ENCODE results near the gene MCTP1.

The MCTP1 gene

GRCh38 chr5:94796586-94796985 lies 488.3 kb downstream of the MCTP1 start:
- no peak for DNase-seq

GRCh38 chr5:94793816-94794198 lies 491.1 kb downstream of the MCTP1 start:
- no peak for DNase-seq

- DNase-seq: peak; percentile 62
These were observed 491.6 kb downstream of the MCTP1 start for GRCh38 chr5:94793113-94793815.

GRCh38 chr5:94791829-94792228 lies 493.1 kb downstream of the MCTP1 start:
- DNase-seq: peak; percentile 61

GRCh38 chr5:94788527-94788926 lies 496.4 kb downstream of the MCTP1 start:
- no peak for DNase-seq

GRCh38 chr5:94784536-94785505 lies 500.1 kb downstream of the MCTP1 start:
- DNase-seq: no peak

- DNase-seq: no peak
These were observed 502.5 kb downstream of the MCTP1 start for GRCh38 chr5:94782383-94782782.

GRCh38 chr5:94779684-94780083 lies 505.2 kb downstream of the MCTP1 start:
- no peak for DNase-seq

GRCh38 chr5:94778732-94779131 lies 506.2 kb downstream of the MCTP1 start:
- no peak for DNase-seq

- no peak for DNase-seq
These were observed 506.6 kb downstream of the MCTP1 start for GRCh38 chr5:94778299-94778698.

GRCh38 chr5:94777056-94777880 lies 507.6 kb downstream of the MCTP1 start:
- no peak for DNase-seq

GRCh38 chr5:94776167-94776566 lies 508.7 kb downstream of the MCTP1 start:
- no peak for DNase-seq

- no peak for DNase-seq
These were observed 509.8 kb downstream of the MCTP1 start for GRCh38 chr5:94775088-94775487.

- no peak for DNase-seq
These were observed 513.2 kb downstream of the MCTP1 start for GRCh38 chr5:94771742-94772141.

GRCh38 chr5:94769996-94770395 lies 514.9 kb downstream of the MCTP1 start:
- DNase-seq: no peak

- DNase-seq: no peak
These were observed 523.1 kb downstream of the MCTP1 start for GRCh38 chr5:94761786-94762185.

GRCh38 chr5:94761055-94761454 lies 523.8 kb downstream of the MCTP1 start:
- DNase-seq: no peak

- DNase-seq: no peak
These were observed 524.9 kb downstream of the MCTP1 start for GRCh38 chr5:94759961-94760360.

- no peak for DNase-seq
These were observed 525.9 kb downstream of the MCTP1 start for GRCh38 chr5:94759022-94759421.

- no peak for DNase-seq
These were observed 530.1 kb downstream of the MCTP1 start for GRCh38 chr5:94754824-94755223.

GRCh38 chr5:94751460-94751859 lies 533.4 kb downstream of the MCTP1 start:
- no peak for DNase-seq

- no peak for DNase-seq
These were observed 534.2 kb downstream of the MCTP1 start for GRCh38 chr5:94750681-94751080.

GRCh38 chr5:94749042-94749441 lies 535.9 kb downstream of the MCTP1 start:
- no peak for DNase-seq
